HG03108 (cell line): ENCODE results near the gene ACVRL1.
"Not testable (repeated sequence)": the region's sequence is repeated elsewhere in the genome, so short reads cannot be mapped to it uniquely, and the experiment has no call there.

Source experiments
- ATAC-seq: cut with Tn5 transposase; IDR thresholded peaks from one replicate; pipeline ENCODE4 v1.9.1; 2021; ENCODE audit warnings: moderate library complexity; ENCODE audit not compliant: unreplicated experiment

ACVRL1 gene

DNA sequence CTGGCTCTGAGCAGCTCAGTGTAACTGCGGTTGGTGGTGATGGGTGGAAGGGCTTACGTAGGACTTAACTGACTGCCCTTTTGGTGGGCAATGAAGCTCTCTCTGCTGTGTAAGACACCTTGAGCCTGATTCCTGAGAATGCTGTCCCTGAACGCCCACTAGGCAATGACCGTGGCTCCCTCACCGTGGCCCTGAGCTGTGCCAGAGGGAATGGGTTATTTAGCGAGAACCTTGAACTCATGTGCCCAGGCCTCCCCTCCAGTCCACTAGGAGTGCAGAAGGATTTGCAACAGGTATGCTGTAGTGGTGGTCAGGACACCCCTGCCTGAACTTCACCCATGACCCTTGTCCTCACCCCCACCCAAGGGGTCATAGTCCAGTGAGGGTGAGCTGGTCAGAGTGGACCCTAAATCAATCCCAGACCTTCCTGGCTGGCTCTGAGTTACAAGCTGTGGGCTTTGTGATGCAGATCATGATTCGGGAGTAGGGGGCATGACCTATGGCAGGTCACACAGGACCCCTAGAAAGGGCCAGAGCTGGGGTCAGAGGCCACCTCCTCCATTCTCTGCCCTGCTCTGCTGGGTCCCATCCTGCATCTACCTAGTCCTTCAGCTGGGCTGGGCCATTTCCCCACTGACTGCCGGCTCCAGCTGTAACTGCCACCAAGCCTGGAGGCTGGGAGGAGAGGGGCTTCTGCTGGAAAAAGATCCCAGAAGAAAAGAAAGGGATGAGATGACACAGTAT is 33.9 kb upstream of the ACVRL1 start:
- ATAC-seq, result no peak

DNA sequence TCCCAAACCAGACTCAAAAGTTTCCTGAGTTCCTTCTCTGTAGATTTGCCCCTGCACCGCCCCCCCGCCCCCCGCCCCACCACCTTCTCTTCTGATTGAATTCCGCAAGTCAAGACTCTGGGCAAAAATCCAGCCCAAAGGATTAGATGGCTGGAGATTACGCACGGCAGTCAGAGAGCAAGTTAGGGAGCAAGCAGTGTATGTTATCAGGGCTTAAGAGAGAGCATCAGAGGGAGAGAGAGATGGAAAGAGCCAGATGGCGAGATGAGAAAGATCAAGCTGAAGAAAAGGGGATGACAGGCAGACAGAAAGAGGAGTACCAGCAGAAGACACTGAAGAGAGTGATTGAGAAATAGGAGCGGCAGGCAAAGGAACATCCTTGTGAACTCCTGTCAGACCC is 33.3 kb upstream of the ACVRL1 start:
- no peak for ATAC-seq

DNA sequence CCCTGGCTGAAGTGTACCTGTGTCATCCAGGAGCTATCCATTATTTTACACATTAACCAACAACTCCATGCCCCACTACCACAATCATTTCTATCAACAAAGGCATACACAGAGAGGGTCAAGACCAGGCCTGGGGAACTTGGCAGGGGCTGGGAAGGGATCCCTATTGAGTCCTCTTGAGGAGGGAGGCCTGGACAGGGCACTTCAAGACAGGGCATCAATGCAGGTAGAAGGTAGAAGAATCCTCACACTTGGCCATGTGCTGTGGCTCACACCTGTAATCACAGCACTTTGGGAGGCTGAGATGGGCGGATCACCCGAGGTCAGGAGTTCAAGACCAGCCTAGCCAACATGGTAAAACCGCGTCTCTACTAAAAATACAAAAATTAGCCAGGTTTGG is 32.8 kb upstream of the ACVRL1 start:
- no peak for ATAC-seq

DNA sequence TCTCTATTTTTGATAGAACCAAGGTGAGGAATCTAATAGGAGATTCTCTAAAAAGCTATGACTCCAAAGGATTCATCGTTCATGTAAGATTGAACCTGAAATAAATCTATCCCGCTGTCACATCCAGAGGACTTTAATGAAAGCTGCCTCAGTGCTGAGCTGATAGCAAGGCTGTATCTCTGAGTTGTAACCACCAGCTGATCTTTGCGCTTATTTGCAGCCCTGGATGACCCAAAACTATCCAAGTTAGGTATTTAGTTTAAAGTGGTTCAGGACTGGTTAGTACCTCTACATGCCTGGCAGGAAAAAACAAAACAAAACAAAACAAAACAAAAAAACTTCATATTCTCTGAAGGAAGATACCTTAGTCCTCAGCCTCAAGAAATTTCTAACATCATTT is 28.2 kb upstream of the ACVRL1 start:
- ATAC-seq, result no peak

DNA sequence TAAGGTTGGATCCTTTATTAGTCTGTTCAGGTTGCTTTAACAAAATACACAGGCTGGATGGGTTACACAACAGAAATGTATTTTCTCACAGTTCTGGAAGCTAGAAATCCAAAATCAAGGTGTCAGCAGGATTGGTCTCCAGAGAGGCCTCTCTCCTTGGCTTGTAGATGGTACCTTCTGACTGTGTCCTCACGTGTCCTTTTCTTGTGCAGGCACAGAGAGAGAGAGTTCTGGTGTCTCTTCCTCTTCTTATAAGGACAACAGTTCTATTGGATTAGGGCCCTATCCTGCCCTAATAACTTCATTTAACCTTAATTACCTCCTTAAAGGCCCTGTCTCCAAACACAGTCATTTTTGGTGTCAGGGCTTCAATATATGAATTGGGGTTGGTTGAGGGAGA is 24.0 kb upstream of the ACVRL1 start:
- no peak for ATAC-seq

DNA sequence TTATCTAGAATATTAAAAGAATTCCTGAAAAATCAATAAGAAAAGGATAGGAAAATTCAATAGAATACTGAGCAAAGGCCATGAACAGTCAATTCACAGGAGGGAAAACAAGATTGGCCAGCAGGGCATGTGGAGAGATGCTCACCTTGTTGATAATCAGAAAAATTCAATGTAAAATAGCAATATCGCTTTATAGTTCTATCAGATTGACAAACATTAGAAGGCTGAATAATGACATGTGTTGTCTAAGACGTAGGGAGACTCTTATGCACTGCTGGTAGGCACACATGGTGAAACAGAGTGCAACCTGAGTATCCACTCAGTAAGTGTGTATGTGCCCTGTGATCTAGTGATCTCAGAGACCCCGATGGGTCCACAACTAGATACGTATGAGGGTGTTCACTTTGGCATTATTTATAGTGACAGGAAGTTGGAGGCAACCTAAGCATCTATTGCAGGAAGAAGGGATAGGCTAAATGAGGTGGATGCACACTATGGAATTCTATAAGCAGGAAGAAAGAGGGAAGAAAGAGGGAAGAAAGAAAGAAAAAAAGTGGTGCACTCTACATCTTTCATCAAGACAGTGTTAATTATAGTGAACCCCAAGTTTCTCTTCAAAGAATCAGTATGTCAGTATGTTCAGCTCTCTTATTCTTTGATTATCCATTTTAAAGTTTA is 23.2 kb upstream of the ACVRL1 start:
- no peak for ATAC-seq

DNA sequence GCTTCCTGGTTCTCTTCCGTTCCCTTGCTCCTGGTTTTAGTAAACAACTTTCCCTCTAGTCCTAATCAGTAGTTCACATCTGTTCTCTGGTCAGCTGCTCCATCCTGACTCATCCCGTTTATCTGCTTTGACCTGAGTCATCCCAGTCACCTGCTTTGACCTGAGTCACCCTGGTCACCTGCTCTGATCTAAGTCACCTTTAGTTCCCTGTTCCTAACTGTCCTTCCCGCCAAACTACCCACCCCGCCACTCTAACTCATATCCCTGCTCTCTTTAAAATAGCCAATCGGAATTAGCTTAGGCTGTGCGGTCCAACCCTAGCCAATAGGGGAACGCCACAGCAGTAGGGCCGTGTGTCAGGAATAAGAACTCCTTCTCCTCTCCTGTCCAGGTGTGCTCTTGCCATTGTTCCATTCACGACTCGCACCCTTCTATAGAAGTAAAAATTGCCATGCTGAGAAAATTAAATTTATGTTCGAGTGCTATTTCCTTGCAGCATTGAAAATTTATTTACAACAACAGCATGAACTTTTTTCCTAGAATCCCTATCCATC is 22.6 kb upstream of the ACVRL1 start:
- no peak for ATAC-seq

DNA sequence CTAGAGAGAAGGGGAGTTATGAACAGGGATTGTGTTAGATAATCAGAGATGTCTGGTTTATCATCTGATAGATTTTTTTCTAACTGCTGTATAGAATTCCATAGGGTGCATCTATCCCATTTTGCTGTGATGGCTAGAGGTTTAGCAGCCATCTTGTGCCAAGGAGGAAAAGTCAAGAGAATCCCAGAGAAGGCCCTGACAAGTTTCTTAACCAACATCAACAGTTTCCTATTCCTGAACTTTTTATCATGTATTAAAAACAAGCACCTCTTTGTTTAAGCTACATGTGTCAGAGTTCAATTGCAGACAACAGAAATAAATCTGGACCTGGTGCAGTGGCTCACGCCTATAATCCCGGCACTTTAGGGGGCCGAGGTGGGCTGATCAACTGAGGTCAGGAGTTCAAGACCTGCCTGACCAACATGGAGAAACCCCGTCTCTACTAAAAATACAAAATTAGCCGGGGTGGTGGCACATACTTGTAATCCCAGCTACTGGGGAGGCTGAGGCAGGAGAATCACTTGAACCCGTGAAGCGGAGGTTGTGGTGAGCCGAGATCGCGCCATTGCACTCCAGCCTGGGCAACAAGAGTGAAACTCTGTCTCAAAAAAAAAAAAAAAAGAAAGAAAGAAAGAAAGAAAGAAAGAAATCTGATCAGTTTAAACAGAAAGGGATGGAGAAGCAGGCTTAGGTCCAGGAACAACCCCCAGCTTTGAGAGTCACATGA is 21.8 kb upstream of the ACVRL1 start:
- ATAC-seq, result not testable (repeated sequence)

DNA sequence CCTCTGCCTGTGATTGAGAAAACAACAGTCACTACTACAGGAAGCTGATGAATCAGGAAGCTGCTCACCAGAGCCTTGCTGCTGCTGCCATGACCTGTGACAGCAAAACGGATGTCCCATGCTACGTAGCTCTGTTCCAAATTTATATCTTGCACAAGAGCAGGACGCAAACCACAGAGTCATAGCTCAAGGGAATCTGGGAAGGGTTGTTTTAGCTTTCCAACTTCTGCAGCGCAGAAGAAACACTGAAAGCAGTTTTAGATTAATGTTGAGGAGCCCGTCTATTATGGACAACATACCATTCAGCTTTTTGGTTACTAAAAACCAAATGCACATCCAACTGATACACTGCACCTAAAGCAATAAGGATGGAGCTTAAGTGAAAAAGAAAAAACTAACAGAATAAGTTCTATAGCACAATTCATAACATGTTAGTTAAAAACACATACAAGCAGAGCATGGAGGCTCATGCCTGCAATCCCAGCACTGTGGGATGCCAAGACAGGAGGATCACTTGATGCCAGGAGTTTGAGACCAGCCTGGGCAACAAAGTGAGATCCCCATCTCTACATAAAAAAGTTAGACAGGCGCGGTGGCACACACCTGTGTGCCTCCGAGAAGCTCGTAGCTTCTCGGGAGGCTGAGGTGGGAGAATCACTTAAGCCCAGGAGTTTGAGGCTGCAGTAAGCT is 21.1 kb upstream of the ACVRL1 start:
- no peak for ATAC-seq

DNA sequence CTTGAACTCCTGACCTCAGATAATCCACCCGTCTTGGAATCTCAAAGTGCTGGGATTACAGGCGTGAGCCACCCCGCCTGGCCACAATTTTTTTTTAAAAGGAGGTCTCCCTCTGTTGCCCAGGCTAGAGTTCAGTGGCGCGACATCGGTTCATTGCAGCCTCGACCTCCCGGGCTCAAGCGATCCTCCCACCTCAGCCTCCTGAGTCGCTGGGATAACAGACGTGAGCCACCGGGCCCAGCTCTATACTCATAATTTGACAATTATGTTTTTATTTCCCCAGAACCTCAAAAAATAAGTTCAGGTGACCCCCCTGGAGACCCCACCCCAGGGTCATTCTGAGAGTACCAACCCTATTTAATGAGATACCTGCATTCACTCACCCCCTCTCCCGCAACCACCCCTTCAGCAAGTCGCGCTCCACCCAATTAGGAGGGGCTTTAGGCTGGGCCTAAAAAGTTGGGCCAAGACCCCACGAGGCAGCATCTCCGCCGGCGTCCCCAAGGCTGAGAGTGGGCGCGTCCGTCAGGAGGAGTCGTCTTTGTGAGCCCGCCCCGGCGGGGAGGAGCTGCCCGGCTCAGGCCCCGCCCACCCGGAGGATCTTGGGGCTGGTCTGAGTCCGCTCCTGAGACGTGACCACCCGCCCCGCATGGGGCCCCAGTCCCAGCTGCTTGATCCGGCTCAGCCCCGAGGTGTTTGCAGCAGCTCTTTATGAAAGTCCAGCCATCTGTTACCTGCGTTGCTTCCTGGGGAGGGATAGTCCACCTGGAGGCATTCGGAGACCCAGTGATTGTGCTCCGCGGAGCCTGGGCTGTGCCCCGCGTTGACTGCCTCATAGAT is 19.6 kb upstream of the ACVRL1 start, which contains the start of gene ANKRD33:
TSS of gene ANKRD33 (plus strand) at position 628 of the 840 bp plus-strand sequence. CDS start at position 712, 84 bp downstream.
- no peak for ATAC-seq

DNA sequence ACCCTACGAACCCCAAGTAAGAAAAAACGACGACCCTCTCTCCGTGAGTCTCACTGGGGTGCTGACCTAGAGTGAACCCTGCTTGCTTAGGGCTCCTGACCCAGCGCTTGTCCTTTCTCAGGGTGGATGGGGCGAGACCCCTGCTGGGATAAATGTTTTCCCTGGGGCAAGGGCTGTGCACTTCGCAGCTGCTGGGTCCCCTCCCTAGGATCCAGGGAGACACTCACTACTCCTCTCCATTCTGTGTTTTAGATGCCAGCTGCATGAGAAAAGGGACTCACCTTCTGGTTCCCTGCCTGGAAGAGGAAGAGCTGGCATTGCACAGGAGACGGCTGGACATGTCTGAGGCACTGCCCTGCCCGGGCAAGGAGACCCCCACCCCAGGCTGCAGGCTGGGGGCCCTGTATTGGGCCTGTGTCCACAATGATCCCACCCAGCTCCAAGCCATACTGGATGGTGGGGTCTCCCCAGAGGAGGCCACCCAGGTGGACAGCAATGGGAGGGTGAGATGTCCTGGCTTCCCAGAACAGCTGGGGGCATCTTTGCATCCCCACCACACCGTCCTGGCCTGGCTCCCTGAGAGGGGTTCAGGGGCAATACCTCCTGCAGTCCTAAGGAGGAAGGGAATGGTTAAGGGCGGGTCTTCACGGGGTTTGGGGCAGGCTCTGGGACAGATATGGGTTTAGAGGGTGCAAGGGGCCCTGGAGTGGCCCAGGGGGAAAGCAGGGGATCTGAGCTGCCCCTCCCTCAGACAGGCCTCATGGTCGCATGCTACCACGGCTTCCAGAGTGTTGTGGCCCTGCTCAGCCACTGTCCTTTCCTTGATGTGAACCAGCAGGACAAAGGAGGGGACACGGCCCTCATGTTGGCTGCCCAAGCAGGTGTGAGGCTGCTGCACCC is 18.7 kb upstream of the ACVRL1 start:
- no peak for ATAC-seq

DNA sequence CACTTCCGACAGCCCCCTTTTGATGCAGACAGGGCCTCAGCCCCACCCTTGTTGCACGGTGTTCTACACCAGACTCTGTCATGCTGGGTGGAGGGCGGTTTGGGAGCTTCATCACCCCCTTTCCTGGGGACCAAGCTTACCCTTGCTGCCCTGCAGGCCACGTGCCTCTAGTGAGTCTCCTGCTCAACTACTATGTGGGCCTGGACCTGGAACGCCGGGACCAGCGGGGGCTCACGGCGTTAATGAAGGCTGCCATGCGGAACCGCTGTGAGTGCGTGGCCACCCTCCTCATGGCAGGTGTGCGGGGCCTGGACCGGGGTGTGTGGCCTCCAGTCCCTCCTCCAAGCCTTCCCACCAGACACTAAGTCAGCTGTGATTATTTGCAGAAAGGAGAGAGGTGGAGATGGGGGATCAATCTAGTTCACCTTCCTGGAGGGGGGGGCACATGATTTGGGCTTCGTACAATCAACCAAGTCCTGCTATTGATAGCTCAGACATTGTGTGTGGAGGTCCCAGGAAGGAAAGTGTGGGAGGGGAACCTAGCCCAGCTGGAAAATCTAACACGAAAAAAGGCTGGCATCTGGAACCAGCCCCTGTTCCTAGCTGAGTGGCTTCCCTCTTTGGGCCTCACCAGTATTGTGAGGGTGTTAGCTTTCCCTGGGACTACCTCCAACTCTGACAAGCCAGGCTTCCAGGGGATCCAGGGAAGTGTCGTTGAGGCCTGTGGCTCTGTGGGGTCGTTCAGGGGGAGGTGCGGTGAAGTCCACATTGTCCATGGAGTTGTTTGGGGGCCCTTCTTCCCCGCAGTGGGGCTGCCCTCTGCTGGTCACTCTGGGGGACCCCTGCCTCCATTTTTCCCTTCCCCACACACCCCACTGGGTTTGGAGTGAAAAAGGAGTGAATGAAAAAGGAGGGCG is 17.8 kb upstream of the ACVRL1 start:
- ATAC-seq, result no peak

DNA sequence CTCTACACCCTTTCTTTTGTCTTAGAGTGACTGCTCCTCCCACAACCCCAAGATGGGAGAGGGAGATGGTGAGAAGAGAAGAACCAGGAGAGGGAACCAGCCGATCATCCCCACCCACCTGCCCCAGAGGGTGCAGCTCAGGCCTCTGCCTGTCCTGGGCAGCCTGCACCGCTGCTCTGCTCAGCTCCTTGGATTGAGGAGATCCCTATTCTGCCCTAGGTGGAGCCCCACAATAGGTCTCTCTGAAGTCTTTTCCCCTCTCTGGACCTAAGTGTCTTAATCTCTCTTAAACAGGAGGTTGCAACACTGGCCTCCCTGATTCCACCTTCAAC is 17.2 kb upstream of the ACVRL1 start:
- ATAC-seq, result no peak

DNA sequence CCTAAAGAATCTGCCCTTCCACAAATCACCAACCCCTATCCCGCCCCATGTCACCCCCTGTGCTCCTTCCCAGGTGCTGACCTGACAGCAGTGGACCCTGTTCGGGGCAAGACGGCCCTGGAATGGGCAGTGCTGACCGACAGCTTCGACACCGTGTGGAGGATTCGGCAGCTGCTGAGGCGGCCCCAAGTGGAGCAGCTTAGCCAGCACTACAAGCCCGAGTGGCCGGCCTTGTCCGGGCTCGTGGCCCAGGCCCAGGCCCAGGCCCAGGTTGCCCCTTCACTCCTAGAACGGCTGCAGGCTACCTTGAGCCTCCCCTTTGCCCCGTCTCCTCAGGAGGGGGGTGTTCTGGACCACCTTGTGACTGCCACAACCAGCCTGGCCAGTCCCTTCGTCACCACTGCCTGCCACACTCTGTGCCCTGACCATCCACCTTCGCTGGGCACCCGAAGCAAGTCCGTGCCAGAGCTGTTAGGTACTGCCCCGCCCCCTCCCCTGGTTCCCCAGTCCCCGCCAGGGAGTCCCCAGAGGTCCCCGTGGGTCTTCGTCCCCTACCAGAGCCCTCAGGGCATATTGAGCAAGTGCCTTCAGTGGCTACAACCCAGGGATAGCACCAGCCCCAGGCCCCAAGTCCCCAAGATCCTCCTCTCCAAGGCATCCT is 16.7 kb upstream of the ACVRL1 start:
- ATAC-seq, result no peak

DNA sequence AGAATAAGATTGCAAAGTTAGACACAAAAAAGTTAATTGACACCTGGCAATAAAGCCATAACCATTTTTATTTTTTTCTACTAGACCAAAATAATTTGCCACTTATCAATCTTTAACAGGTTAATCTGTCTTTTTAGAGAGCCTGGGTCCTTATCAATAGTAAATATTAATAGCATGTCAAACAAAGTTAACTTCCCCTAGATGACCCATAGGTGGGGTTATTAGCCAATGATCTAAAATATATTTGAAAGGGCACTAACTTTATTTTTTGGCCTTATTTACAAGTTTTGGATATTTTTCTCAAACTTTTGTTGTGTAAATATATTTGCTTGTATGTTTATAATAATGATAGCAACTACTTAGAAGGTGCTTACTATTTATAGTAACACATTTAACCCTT is 15.5 kb upstream of the ACVRL1 start:
- no peak for ATAC-seq

DNA sequence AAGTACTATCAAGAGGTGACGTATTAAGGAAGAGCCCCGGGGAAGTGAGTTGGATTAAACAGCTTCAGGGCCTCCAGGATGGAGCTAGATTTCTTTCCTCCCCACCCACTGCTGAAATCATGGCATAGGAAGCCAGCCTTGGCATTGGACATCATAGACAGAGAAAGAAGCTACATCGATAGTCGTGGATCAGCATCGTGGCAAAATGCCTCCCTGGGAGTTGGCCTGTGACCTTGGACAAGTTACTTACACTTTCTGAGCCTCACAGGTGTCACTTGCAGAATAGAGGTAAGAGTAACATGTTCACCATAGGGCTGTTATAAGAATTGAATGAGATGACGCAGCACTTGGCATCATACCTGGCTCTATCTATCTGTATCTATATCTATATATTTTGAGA is 13.5 kb upstream of the ACVRL1 start:
- no peak for ATAC-seq

DNA sequence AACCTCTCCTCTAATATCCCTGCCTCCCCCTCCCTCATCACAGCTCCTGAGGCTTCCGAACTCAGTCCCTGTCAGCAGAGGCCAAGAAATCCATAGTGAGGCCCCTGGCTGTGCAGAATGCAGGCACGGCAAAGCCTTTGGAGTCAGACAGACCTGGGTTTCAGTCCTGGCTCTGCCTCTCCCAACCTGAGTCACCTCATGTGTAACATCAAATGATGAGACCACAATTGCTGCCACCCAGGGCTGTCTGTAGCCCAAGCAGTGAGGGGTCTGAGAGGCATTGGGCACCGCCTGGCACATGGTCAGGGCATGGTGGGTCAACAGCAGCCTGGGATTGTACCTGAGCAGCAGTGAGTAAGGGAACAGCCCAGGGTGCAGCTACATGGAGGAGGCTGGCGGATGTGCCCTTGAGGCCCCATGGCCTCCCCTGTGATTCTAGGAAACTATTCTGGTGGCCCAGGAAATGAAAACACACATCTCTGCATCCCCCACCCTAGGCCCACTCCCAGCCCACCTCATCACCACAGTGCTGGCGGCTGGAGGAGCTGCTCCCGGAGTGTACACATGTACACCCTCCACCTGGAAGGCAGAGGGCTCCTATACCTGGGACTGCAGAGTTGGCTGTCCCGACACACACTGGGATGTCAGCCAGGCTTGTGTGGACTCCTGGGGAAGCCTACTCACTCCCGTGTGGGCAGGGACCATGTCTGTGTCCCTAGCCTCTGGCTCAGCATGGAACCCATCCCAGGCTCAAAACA is 11.7 kb upstream of the ACVRL1 start:
- no peak for ATAC-seq
